ENCODE measurements around the gene UPK2.

GRCh38 chr11:118948000-118948399 is 8.1 kb upstream of the UPK2 start:
- TF ChIP-seq CTCF (conservative IDR thresholded peaks at IDR 0.05; ENCODE audit: low read length): no peak
- no peak for TF ChIP-seq EZH2phosphoT487 (IDR thresholded peaks at IDR 0.05; ENCODE audit: borderline replicate concordance)

Measured in Loucy (cell line).